ENCODE measurements around the gene PCED1B. TPM values are rescaled to one million over a fixed set of nuclear protein-coding genes. Genes with fewer than 3 reads are reported as not detected.
"Not testable (repeated sequence)": the region's sequence is repeated elsewhere in the genome, so short reads cannot be mapped to it uniquely, and the experiment has no call there.

The PCED1B gene, protein sequence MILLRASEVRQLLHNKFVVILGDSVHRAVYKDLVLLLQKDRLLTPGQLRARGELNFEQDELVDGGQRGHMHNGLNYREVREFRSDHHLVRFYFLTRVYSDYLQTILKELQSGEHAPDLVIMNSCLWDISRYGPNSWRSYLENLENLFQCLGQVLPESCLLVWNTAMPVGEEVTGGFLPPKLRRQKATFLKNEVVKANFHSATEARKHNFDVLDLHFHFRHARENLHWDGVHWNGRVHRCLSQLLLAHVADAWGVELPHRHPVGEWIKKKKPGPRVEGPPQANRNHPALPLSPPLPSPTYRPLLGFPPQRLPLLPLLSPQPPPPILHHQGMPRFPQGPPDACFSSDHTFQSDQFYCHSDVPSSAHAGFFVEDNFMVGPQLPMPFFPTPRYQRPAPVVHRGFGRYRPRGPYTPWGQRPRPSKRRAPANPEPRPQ
- total RNA-seq = 22.1 TPM

DNA sequence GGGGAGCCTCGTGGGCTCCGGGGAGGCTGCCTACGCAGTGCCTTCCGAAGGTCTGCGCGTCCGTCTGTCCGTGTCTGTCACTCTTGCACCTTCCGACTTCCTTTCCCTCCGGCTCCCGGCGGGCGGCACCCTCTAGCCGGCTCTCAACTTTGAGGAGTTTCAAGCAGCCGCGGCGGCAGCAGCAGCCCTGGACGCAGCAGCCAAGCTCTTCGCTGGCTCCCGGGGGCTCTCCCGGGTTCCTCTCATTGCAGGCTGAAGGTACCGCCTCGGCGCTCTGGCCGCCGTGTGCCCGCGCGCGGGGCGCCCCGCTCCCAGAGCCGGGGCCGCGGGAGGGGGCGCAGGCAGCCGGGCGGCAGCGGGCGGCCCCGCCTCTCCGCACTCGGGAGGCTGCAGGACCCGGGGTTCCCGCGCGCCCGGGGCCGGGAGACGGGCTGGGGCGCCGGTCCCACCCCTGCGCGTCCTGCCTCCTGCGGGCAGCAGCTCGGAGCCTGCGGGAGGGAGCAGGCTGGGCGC, at the start of gene PCED1B, which contains the start of gene AMIGO2:
TSS of gene PCED1B (plus strand) at position 154 of the 513 bp plus-strand sequence. CDS start 155,443 bp downstream, outside the sequence.
TSS of gene AMIGO2 (minus strand) at position 492 of the 513 bp plus-strand sequence. CDS start 957 bp downstream, outside the sequence.
- peak; percentile 88 for DNase-seq (ENCODE audit: low spot score)

DNA sequence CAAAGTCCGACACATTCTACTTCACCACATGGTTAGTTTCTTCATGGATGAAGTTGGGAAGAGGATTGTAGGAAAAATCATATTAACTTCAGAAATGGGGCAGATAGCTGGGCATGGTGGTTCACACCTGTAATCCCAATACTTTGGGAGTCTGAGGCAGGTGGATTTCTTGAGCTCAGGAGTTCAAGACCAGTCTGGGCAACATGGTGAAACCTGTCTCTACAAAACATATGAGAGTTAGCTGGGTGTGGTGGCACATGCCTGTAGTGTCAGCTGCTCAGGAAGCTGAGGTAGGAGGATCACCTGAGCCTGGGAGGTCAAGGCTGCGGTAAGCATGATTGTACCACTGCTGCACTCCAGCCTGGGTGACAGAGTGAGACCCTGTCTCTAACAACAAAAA, 49.5 kb upstream of the PCED1B start:
- DNase-seq (ENCODE audit: low spot score) = no peak

DNA sequence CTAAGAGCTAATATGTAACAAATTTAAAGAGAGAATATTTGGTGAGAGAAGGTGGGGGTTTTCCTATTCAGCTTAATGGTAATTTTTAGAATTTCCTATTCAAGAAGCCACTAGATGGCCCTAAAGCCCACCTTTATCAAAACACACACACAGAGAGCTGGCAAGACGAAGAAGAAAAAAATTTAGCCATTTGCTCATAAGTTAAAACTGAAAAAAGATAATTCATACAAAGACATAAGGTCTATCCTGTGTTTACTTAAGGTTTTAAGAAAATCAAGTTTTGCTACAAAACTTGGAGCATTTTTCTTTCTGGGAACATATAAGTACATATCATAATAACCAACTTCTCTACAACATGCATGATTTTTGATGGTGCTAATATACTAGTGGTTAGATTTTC, 46.8 kb upstream of the PCED1B start:
- DNase-seq (ENCODE audit: low spot score) = no peak

DNA sequence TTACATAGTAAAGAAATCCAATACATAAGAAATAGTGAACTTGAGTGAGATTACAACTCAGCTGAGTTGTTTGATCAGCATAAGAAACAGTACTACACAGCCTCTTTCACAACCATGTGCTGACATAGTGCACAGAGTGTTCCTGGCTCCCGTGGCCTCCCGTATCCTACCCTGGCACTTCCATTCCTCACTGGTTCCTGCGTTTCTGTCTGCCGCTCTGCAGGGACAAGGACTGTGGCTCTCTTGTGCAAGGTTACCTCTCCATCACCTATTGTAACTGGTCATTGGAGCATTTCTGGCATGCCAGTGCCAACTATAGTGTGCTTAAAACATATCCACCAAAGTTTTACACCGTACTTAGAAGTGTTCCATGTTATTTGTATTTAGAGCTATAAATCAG, 46.3 kb upstream of the PCED1B start:
- no peak for DNase-seq (ENCODE audit: low spot score)

DNA sequence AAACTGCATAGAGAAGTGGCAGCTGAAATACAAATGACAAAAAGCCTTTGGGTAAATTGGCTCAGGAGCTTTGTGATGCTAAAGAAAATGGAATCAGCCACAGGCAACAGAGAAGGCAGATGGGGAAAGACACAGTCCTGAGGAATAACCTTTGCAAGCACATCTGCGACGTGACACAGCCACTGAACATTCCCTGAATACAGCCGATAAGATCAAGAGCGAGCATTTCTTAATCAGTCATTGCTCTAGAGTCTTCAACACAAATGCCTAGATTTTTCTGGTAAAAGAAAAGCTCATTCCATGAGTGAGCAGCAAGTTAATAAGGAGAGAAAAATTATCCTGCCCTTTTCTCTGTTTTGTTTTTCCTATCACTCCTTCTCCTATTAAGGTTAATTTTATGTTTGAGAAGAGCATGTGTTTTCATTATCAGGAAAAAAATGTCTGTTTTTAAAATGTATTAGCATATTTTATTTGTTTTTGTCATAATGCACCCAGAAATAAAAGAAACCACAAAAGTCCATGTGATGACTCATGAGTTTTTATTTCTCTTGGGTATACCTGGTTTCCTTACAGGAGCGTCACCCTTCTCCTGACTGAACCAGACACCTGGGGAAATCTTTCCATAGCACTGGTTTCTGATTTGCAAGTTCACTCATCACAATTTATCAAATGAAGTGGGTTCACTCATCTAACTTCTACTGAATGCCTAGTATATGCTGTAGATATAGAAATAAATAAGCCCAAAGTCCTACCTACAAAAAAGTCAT, 45.4 kb upstream of the PCED1B start:
- no peak for DNase-seq (ENCODE audit: low spot score)

DNA sequence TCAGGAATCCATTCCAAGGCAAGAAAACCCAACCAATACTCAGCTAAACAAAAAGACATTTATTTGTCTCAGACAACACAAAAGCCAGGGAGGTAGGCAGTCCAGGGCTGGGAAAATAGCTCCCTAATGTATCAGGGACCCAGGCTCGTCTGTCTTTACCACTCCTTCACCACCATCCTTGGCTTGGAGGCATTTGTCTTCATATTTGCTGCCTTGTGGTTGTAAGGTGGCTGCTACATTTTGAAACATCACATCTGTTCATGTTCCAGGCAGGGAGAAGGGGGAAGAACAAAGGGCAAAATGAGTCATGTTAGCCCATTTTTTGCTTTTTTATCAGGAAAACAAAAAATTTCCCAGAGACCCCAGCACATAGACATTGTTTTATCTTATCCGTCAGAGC, 44.8 kb upstream of the PCED1B start:
- no peak for DNase-seq (ENCODE audit: low spot score)

DNA sequence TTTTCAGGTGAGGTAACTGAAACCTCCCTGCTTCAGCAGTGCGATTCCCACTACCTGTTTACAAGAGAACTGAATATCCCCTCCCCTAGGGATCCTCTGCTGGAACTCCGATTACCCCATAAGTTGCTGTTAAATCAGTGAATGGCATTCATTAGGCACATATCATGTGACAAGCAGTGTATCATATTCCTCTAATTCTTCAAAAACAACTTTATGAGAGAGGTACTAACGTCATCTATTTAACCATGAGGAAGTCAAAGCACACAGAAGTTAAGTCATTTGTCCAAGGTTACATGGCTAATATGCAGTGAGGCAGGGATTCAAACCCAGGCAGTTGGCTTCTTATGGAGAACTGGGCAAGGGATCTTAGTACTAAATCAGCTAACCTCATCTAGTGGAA, 43.9 kb upstream of the PCED1B start:
- no peak for DNase-seq (ENCODE audit: low spot score)

DNA sequence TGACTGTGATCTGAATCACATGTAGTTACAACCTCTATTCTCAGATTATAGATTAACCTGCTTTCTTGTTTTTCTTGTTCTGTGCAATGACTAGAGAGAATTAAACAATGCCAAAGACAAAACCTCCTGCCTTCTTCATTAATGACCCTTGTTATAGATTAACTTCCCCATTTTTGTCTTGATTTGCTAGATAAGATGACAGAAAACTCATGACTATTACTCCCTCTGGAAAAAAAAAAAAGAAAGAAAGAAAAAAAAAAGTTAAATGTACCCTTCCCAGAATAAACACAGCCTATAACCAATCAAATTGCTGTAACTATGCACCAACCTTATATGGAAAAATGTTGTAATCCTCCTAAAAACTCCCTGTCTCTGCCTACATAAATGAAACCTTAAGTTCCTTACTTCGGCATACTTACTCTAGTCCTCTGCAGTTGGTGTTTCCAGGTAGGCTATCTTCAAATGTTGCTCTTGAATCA, 41.1 kb upstream of the PCED1B start:
- no peak for DNase-seq (ENCODE audit: low spot score)

DNA sequence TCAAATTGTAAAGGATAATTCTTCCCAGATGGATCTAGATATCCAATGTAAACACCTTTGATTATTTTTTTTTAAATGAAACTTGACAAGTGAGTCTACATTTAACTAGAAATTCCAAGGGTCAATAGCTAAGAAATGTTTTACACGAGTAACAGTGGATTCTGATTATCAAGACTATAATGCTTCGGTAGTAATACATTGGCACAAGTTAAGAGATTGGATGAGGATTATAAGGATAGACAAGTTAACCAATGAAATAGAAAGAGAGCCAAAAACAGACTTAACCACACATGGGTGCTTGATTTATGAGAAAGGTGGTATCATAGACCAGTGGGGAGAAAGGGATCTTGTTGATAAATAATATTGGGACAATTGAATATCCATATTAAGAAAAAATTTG, 40.3 kb upstream of the PCED1B start:
- no peak for DNase-seq (ENCODE audit: low spot score)

DNA sequence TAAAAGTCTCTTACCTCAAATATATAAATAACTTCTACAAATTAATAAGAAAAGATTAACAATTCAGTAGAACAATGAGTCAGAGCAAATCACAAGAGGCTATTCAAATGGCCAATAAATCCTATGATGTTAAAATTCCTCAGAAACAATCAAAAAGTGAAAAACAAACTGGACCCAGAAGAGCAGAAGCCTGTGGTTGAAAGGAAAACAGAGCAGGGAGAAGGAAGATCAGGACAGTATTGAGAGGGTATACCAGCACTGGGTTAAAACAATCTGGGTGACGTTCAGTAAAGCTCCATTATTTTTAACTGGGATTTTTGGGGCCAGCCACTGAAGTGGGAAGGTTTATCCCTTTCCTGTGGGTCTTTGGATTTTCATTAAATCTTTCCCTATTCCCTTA, 39.7 kb upstream of the PCED1B start:
- DNase-seq (ENCODE audit: low spot score) = no peak

DNA sequence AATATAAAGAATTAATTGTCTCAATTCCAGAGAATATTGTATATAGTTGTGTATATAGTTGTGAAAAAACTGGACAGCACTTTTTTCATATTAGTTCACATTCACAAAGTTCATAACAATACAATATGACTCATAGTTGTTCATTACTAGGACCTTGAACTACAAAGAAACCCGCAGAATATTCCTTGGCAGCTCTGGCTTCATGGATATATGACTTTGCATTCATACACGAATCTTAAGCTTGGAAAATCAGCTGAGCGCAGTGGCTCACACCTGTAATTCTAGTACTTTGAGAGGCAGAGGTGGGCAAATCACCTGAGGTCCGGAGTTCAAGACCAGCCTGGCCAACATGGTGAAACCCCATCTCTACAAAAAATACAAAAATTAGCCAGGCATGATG, 38.1 kb upstream of the PCED1B start:
- DNase-seq (ENCODE audit: low spot score) = no peak

DNA sequence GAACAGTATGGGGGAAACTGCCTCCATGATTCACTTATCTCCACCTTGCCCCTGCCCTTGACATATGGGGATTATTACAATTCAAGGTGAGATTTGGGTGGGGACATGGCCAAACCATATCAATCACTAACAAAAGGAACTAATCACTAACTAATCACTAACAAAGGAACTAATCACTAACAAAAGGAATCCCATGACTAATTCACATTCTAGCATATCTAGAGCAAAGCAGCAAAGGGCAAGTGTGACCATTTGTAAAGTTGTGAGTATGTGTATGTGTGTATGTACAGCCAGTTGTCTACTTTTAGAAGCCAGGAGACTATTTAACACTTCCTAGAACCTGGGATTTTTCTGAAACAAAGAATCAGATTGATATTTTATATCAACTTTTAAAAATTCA, 30.9 kb upstream of the PCED1B start:
- DNase-seq (ENCODE audit: low spot score) = no peak

DNA sequence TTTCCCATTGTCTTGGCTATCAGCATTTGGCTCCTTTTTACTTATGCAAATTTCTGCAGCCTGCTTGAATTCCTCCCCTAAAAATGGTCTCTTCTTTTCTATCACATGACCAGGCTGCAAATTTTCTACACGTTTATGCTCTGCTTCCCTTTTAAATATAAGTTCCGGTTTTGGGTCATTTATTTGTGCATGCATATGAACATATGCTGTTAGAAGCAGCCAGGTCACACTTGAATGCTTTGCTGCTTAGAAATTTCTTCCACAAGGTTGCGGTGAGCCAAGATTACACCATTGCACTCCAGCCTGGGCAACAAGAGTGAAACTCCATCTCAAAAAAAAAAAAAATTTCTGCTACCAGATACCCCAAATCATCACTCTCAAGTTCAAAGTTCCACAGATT, 28.1 kb upstream of the PCED1B start:
- not testable (repeated sequence) for DNase-seq (ENCODE audit: low spot score)

DNA sequence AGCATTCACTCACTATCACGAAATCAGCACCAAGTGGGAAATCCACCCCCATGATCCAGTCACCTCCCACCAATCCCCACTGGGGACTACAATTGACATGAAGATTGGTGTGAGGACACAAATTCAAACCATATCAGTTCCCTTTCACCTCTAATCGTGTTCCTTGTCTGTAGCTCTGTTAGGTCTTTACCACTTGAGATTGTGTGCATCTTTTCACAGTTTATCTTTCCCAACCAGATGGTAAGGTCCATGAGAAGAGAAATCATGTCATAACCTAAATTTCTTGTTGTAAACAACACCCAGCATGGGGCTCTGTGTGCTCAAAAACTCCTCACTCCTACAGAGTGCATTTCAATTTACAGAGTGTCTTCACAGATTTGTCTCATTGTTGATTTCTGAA, 27.1 kb upstream of the PCED1B start:
- DNase-seq (ENCODE audit: low spot score) = no peak

DNA sequence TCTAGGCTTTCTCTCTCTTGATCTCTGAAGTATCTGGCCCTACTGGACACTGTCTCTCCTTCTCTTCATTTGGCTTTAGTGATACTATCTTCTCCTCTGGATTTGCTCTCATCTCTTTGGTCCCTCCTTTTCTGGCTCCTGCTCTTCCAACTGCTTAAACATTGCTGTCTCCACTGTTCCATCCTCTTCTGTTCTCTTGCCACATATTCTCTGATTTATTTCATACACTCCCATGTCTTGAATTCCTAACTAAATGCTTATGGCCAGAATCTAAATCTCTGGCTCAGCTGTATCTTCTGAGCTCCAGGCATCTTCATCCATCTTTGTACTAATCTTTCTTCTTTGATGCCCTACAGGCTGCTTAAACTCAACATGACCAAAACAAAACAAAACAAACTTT, 25.5 kb upstream of the PCED1B start:
- DNase-seq (ENCODE audit: low spot score) = no peak

DNA sequence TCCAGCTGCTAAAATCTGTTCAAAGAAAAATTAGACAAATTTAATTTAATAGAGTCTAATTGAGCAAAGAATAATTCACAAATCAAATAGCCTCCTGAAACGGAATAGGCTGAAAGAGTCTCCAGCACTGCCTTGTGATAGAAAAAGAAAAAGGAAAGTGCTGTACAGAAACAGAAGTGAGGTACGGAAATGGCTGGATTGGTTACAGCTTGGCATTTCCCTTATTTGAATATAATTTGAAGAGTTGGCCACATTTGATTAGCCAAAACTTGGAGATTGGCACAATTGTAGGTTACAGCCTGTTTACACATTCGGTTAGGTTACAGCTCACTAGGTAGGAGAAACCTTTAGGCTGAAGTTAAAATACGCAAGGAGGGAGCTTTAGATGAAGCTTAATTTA, 24.8 kb upstream of the PCED1B start:
- no peak for DNase-seq (ENCODE audit: low spot score)

DNA sequence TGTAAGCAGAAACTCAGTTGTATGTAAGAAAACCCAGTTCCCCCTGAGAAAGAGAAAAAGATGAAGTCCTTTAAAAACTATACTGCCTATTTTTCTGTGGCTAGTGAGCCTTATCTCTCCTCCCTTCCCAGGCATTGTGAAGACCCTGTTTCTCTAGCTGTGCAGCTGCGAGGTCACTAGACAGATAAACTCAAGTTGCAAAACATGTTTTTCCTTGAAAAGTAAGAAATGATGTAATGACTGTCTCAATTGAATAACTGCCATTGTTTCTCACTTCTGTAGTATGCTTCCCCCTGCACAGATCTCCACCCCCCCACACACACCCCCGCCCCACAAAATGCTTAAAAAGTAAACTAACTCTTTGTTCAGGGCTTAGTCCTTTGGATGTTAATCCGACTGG, 23.6 kb upstream of the PCED1B start:
- DNase-seq (ENCODE audit: low spot score) = not testable (repeated sequence)

DNA sequence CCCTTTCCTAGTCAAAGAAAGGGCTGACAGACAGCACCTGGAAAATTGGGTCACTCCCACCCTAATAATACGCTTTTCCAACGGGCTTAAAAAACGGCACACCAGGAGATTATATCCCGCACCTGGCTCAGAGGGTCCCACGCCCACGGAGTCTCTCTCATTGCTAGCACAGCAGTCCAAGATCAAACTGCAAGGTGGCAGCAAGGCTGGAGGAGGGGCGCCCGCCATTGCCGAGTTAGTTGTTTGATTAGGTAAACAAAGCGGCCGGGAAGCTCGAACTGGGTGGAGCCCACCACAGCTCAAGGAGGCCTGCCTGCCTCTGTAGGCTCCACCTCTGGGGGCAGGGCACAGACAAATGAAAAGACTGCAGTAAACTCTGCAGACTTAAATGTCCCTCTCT, 22.5 kb upstream of the PCED1B start:
- DNase-seq (ENCODE audit: low spot score) = not testable (repeated sequence)

DNA sequence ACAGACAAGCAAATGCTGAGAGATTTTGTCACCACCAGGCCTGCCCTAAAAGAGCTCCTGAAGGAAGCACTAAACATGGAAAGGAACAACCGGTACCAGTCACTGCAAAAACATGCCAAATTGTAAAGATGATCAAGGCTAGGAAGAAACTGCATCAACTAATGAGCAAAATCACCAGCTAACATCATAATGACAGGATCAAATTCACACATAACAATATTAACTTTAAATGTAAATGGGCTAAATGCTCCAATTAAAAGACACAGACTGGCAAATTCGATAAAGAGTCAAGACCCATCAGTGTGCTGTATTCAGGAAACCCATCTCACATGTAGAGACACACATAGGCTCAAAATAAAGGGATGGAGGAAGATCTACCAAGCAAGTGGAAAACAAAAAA, 20.8 kb upstream of the PCED1B start:
- not testable (repeated sequence) for DNase-seq (ENCODE audit: low spot score)

DNA sequence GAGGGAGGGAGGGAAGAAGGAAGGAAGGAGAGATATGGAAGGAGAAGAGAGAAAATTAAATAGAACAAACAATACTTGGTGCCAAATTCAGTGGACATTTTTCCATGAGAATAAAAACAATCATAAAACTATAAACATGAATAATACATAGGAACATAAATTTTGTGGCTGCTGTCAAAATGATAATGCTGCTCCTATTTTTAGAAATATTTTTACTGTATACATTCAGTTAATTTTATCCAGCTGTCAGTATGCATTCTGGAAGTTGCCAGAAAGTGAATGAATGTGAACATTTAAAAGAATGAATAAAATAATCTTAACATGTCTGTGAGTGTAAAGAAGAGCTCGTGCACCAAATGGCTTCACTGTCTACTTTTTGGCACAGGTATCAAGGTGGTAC, 13.9 kb upstream of the PCED1B start:
- no peak for DNase-seq (ENCODE audit: low spot score)

DNA sequence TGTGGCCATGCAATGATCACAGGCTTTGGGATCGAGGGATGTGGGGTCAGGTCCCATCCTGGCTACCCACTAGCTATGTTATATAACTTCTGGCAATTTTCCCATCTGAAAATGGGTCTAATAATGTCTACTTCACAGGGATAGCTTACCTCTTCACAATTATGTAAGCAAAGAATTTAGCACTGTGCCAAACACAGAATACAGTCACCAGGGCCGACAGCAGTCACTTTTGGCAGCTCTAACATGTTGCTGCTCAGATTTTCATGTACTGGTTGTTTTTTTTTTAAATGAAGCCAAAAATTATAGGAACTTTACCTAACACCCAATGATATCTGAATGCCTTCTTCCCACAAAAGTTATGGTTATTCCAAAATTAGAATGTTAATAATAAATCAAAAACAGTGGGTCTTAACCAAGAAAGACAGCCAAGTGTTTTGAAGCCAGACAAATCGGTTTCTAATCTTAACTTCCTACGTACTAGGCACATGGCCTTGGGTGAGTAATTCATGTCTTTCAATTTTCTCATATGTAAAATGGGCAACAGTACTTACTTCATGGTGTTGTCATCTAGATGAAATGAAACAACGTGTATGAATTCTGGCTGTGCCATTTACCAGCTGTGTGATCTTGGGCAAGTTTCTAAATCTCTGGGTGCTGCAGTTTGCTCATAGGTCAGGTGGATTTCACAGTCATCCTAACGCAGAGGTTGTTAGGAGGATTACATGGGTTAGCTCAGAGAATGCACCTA, 13.0 kb upstream of the PCED1B start:
- no peak for DNase-seq (ENCODE audit: low spot score)

DNA sequence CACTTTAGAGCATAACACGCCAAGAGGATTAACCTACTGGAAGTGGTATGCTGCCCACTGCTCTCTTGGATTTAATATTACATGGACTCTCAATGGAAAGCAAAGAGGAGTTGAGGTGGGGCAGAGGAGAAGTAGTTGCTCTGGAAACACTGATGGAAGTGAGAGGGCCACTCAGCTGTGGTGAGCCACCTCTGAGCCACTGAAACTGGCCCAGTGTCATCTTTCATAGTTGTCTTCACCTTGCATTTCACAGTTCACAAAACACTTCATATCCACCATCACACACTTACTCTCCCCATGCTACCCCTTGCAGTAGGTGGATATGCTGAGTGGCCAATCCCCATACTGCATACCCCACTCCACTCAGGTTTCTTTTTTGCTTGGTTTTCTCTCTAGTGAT, 12.2 kb upstream of the PCED1B start:
- DNase-seq (ENCODE audit: low spot score) = no peak
